GM06990 (cell line): ENCODE measurements around the gene POLR1E.

Experiments
- DNase-seq: peaks from one replicate; pipeline ENCODE4 v3.0.0-alpha.2; 2011; ENCODE audit not compliant: insufficient read length; ENCODE audit errors: extremely low read depth
- H3K27me3 ChIP-seq: replicated peaks from 2 replicates; pipeline ENCODE4 v1.6.0; 2011; ENCODE audit warnings: low read length; ENCODE audit not compliant: control insufficient read depth, insufficient read depth
- H3K36me3 ChIP-seq: 2 replicates; pipeline ENCODE4 v1.5.1; 2011; ENCODE audit warnings: low read length; ENCODE audit not compliant: control insufficient read depth, insufficient read depth
- H3K4me3 ChIP-seq: replicated peaks from 2 replicates; pipeline ENCODE4 v1.5.1; 2011; ENCODE audit warnings: low read depth, mild to moderate bottlenecking, control low read depth, low read length
- CTCF ChIP-seq: IDR thresholded peaks from 2 replicates; pipeline ENCODE4 v1.5.1; 2011; ENCODE audit warnings: low read length, control low read depth, mild to moderate bottlenecking, inconsistent platforms; ENCODE audit not compliant: insufficient read depth, poor library complexity, severe bottlenecking

Gene POLR1E

GRCh38 chr9:37498457-37498856, 12.7 kb downstream of the POLR1E start:
- H3K27me3 ChIP-seq, result no peaks in the 10 kb centered on the region
- no peak for DNase-seq
- H3K4me3 ChIP-seq, result no peak overlapping the region
- no peak for TF ChIP-seq CTCF
- H3K36me3 ChIP-seq, result peaks cover 48% of the 10 kb centered on the region

- Histone ChIP-seq H3K27me3 (no peaks in the 10 kb centered on the region), H3K4me3 (no peak overlapping the region), H3K36me3 (peaks cover 51% of the 10 kb centered on the region)
- TF ChIP-seq CTCF, result no peak
- DNase-seq, result no peak
Measured at GRCh38 chr9:37499297-37499696, 13.5 kb downstream of the POLR1E start.

- TF ChIP-seq CTCF, result no peak
- peaks cover 37% of the 10 kb centered on the region for H3K36me3 ChIP-seq
- no peak overlapping the region for H3K4me3 ChIP-seq
- no peaks in the 10 kb centered on the region for H3K27me3 ChIP-seq
- no peak for DNase-seq
Measured at GRCh38 chr9:37501957-37502596, 16.3 kb downstream of the POLR1E start.

GRCh38 chr9:37503736-37504135, 18.0 kb downstream of the POLR1E start:
- peaks cover 30% of the 10 kb centered on the region for H3K36me3 ChIP-seq
- no peaks in the 10 kb centered on the region for H3K27me3 ChIP-seq
- TF ChIP-seq CTCF, result no peak
- no peak for DNase-seq
- no peak overlapping the region for H3K4me3 ChIP-seq

- Histone ChIP-seq H3K36me3 (peaks cover 32% of the 10 kb centered on the region), H3K4me3 (no peak overlapping the region), H3K27me3 (no peaks in the 10 kb centered on the region)
- TF ChIP-seq CTCF, result no peak
- no peak for DNase-seq
Measured at GRCh38 chr9:37504605-37505004, 18.9 kb downstream of the POLR1E start.
